IPS-NIHi7 (cell line): ENCODE measurements around the gene PNPT1.
A peak's percentile ranks its signal among the peaks of the same experiment; 100 is the strongest.

Experiments
- DNase-seq: peaks from one replicate; pipeline ENCODE4 v3.0.0; 2012; ENCODE audit warnings: mixed read lengths; ENCODE audit errors: extremely low spot score

The PNPT1 gene

DNA sequence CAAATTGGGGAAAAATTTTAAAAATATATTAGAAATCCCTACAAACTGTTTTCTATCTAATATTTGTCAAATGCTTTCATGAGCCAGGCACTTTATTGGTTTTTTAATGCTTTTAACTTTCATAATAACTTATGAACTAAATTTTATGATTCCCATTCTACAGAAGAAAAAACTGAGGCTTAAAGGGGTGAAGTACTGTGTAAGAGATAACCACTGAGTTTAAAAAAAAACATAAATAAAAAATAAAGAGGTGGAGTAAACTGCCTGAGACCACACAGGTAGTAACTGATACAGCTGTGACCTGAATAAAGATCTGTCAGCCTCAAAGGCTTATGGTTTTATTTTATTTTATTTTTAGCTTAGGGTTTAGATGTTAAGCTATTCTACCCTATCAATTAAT lies 24.7 kb downstream of the PNPT1 start:
- DNase-seq: no peak

DNA sequence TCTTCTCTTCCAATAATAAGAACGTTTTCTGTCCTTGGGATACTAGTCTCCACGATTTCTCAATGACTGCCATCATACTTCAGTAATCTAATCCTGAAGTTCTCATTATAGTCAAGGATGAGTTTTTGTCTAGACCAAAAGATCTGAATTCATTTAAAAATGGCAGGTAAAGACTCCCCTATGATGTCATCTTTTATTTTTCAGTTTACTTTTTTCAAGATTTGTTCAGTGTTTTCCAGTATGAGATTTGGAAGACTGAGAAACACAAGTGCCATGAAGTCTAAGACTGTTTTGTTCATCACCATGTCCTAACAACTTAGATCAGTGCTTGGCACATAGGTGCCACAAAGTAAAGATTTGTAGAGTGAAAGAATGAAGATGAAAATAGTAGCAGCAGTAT lies 40.4 kb downstream of the PNPT1 start:
- DNase-seq: no peak

DNA sequence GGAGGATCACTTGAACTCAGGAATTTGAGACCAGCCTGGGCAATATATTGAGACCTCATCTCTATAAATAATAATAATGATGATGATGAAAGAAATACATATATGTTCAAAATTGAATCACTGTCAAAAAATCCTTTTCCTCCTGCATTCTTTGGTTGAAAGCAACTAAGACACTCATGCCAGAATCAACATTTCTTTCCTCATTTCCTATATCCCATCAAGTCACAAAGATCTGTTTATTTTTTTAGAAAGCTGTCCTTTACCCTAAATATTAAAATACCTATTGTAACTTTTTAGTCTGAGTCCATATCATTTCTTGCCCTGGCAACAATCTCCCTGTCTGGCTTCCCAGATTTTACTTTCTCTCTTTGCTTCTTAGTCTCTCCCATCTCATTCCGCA lies 44.4 kb downstream of the PNPT1 start:
- DNase-seq: no peak

DNA sequence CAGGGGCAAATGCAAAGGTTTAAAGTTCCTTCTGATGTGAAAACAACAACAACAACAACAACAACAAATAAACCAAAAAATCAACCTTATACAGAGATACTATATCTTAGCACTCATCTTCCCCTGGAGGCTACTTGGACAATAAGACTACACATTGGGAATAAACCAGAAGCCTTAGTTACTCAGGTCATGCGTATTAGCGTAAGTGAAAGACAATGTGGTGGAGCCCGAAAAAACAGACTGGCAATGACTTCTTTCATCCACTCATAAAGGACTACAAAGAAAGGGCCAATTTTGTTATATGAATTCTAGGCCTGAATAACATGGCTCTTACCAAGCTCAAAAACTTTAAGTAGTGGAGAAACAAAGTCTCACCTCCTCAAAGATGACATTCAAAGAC lies 56.8 kb downstream of the PNPT1 start:
- no peak for DNase-seq

DNA sequence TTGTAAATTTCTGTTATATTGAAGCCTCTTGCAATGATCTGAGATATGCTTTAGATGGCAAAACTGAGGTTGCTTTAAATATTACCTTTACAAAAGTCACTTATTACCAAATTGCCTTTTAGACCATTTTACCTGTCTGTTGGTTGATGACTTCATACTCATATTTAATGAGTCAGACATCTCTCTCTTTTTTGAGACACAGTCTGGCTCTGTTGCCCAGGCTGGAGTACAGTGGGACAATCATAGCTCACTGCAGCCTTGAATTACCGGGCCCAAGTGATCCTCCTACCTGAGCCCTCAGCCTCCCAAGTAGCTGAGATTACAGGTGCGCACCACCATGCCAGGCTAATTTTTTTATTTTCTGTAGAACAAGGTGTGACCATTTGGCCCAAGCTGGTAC lies 64.7 kb downstream of the PNPT1 start:
- no peak for DNase-seq

DNA sequence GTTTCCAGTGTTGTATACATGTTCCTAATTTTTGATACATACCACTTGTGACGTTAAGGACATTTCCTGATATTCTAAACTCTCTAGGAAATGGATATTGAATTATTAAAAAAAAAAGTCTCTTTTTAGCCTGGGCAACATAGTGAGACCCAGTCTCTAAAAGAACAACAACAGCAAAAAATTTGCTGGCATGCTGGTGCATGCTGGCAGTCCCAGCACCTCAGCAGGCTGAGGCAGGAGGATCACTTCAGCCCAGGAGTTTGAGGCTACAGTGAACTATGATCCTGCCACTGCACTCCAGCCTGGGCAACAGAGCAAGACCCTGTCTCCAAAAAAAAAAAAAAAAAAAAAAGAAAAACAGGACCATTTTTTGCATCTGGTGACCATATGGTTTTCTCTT lies 65.7 kb downstream of the PNPT1 start:
- DNase-seq: no peak

DNA sequence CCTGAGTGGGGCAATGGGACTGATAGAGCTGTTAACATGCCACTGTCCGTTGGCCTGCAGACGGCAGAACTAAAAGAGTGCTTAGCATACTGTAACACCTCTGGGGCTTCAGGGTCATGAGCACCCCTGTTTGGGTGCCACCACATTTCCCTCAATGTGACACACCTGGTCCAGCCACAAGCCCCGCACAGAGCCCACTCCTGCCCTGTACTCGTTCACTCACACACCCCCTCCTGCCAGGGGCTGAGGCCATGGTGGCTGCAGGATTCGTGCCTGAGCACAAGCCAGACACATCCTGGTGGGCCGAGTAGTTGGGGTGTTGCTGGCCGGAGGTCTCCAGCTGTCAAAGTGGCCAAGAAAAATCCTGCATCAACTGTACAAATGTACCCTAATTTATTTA lies 71.8 kb downstream of the PNPT1 start:
- DNase-seq: no peak

DNA sequence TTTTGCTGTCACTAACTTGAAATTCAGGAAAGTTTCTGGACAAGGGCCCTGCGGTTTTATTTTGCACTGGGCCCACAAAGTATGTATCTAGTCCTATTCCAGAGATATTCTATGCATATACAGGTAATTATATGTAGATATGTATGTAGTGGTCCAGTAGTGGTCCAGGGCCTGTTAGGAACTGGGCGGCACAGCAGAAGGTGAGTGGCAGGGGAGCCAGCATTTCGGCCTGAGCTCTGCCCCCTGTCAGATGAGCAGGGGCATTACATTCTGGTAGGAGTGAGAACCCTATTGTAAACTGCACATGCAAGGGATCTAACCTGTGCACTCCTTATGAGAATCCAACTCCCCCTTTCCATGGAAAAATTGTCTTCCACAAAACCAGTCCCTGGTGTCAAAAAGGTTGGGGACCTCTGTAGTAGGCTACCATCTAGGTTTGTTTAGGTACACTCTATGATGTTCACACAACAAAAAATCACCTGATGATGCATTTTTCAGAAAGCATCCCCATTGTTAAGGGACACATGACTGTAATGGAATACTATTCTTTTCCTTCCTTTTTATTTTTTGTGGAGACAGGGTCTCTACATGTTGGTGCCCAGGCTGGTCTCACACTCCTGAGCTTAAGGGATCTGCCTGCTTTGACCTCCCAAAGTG lies 73.4 kb downstream of the PNPT1 start:
- DNase-seq: peak; percentile 19

DNA sequence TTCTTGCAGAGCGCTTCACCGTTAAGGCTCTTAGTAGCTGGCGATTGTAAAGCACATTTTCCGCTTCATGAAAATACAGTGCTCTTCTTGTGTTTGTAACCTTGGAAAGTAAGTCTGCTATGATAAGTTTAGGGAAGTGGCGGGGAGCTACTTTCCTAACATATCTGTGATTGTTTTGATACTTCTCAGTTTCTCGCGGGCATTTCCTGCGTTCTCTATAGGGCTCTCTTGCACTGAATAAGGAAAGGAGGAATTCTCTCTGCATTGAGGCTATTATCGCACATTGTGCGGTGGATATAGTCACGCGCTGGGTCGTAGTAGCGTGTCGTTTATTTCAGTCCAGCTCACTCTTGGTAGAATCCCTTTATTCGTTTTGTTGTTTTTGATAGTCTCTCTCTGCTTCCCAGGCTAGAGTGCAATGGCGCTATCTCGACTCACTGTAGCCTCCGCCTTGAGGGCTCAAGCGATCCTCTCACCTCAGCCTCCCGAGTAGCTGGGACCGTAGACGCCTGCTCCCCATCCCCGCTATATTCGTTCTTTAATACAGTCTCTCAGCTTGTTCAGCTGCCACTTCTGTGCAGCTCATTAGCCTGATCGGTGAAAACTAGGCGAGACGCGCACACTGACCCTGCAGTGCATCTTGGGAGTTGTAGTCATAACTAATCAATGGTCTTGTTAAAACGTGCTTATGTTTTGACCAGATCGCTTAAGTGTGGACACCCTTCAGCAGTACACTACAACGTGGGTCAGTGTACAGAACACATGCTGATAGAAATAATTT lies 75.2 kb downstream of the PNPT1 start:
- peak; percentile 51 for DNase-seq

DNA sequence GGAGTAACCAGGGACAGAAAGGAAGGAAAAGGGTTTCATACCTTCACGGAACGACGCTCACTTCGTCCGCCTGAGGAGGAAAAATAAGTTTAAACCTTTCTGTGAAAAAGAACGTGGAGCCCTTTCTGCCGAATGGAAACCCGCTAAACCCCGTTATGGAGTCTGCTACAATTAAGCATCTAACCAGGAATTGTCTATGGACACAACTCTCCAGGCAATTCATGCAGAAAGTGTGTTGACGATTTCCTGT lies 75.7 kb downstream of the PNPT1 start:
- DNase-seq: no peak

DNA sequence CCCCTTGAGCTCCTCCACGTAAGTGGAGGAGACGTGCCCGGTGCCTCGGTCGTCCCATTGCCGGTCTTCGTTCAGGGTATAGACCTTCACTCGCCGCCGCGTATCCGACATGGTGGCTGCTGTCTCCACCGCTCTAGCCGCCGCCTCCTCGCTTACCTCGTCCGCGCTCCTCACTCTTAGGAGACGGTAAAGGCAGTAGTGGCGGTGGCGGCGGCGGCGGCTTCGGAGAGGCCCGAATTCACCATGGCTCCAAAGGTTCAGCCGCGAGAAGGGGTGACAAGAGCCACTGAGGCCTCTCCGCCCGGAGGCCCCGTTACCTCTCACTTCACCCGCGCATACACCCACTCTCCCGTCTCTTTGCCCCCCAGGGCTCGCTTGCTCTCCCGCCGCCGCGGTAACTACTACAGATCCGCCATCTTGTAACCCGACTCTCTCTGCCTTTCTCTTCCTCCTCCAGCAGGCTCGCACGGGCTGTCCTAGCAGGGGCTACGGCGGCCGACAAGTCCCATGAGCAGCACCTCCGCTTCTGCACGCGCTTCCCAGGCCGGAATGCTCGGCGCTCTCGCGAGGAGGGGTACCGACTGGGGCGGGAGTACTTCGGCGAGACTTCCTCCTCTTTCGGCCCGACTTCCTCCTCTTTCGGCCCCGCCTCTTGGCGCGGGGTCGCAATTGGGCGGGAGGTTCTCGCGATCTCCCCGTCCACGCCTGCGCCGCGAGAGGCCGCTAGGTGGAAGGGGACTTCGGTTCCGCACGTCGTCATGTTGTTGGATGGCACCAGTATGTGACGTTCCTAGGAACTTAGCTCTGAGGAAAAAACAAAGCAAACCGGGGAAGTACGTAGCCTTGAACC lies 76.2 kb downstream of the PNPT1 start, which contains the start of gene PPP4R3B:
Gene PPP4R3B, minus strand, starts transcription at position 448 of the 850 bp plus-strand sequence. Its CDS starts 337 bp downstream, at position 111.
- peak; percentile 98 for DNase-seq

DNA sequence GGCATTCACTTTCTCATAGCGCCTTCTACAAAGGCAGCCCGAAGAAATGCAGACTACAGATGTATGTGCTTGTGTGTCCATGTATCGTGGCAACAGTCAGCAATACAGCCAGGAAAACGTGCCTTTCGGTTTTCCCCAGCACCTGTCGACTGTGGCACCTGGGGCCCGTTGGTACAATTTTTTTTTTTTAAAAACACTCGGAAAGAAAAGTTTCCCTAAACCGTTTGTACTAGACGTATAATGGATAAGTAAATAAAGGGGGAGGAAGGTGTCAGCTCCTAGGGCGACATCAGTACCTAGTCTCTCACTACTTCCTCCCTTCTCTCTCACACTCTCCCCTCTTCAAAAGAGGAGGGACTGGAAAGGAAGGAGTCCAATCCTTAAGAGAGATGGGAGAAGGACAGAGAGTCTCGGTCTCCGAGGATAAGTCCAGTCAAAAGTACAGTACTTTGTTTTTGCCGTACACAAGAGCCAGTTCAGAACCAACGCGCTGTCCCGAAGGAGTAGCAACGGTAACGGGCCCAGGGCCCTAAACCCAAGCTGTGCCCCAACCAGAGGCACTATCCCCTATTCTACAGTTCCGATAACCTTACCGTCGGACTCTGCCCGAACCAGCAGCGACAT lies 77.0 kb downstream of the PNPT1 start:
- DNase-seq: peak; percentile 30

DNA sequence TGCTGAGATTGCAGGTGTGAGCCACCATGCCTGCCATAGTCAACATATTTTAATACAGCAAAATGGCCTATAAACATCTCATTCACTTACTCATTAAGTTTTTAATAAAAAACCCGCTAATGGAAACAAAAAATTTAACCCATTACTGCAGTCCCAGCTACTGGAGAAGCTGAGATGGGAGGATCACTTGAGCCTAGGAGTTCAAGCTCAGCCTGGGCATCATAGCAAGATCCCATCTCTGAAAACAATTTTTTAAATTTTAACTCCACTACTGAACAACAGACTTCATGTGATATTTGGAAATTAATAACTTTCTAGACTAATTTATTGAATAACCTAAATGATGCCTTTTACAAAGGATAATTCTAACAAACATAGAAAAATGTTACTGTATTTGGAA lies 81.6 kb downstream of the PNPT1 start:
- no peak for DNase-seq

DNA sequence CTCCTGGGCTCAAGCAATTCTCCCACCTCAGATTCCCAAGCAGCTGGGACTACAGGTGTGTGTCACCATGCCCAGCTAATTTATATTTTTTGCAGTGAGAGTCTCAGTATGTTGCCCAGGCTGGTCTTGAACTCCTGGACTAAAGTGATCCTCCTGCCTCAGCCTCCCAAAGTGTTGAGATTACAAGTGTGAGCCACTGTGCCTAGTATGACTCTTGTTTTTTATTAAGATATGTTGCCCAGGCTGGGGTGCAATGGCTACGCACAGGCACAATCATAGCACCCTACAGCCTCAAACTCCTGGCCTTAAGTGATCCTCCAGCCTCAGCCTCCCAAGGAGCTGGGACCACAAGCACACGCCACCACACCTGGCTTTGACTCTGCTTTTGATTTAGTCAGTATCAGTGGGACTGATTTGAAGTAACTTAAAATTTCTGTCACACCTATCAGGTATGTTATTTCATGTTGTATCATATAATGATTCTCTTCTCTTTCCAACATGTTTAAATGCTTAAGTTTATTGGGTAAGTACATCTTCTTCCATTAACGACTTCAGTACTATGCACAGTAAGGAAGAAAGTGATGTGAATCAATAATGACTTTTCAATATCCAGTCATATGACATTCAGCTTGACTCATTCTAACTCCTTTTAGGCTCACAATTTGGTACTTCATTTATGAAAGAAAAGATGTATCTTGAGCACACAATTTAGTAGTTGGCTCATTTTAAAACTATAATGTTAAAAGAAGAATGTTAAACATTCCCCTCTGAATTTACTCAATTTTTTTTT lies 82.5 kb downstream of the PNPT1 start:
- DNase-seq: no peak

DNA sequence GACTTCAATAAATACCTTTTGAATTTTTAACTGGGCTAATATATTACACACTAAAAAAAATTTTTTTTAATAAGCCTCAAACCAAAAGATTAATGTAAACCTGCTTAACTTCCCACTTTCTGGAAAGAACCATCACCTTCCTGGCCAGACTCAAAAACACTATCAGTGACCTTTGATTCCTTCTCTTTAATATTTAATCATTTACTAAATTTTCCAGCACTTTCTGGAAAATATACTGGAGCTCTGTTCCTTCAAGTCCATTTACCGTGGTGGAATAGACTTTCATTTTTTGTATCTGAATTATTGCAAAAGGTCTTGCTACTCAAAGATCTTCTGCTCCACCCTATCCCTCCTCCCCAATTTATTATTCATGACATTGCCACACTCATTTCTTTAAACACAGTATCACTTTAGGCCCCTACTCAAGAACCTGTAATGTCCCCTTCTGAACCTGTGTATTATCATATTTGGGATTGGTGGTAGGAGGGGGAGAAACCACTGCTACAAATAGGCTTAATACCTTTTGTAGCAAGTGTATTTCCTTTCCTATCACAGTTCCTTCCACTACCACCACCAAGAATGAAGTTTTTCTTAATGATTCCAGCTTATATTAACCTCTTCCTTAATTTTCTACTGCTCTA lies 83.6 kb downstream of the PNPT1 start:
- no peak for DNase-seq

DNA sequence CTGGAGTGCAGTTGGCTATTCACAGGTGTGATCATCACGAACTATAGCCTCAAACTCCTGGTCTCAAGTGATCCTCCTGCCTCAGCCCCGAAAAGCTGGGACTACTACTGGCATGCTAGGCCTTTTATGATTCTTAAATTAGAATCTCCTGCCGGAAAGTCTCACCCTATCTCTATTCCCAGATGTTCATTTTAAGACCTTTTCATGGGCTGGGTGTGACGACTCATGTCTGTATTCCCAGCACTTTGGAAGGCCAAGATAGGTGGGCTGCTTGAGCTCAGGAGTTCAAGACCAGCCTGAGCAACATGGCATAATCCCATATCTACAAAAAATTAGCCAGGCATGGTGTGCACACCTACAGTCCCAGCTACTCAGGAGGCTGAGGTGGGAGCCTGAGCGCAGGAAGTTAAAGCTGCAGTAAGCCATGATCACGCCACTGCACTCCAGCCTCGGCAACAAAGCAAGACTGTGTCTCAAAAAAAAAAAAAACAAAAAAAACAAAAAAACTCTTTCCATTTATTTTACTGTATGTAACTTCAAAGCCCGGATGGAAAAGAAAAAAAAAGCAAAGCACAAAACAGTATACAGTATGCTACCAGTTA lies 84.3 kb downstream of the PNPT1 start:
- DNase-seq: no peak

DNA sequence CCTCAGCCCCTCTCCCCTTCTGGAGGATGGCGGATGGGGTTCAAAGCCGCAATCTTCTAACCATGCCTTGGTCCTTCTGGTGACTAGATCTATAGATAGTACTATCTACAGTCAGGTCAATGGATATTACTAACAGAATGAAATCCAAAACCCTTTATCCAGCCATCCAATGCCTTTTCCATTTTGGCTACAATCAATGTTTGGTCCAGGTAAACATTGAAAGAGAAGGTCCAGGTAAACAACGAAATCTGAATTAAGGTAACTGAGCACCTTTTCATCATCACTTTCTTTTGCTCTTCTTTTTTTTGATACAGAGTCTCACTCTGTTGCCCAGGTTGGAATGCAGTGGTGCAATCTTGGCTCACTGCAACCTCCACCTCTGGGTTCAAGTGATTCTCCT lies 85.9 kb downstream of the PNPT1 start:
- no peak for DNase-seq

DNA sequence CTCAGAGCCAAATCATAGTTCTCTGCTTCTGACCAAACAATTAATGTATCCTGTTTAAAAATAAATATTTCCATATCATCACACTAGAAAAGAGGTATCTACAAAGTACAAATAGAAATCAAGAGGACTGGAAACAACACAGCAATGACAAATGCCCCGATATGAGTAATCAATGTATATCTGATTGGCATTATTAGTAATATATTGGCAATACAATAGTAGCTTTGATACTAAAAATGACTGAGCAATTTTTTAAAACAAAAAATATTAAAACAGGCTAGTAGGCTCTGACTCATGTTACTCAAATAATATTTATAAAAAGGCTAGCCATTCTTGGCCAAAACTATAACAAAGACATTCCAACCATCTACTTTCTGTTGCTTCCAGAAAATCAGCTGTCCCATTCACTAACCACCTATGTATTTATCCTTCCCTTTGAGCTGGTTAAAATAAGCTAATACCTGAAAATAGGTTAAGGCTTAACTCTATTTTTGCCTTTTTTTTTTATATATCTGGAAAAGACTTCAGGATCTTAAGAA lies 89.5 kb downstream of the PNPT1 start:
- DNase-seq: no peak

DNA sequence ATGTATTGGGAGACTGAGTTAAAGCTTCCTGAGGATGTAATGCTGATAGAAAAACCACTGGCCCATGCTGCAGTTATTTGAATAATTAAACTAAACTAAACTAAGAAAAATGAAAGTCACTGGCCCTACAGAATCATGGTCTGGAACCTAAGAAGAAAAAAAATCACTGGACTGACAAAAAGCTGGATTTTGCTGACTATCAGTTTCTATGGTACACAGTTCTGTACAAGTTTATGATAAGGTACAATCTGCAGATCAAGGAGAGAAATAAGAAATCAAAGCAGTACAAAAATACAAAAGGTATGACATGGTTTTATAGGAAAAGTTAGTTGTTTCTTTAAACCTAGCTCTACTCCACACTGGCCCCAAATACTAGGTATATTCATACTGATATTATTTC lies 91.8 kb downstream of the PNPT1 start:
- no peak for DNase-seq

DNA sequence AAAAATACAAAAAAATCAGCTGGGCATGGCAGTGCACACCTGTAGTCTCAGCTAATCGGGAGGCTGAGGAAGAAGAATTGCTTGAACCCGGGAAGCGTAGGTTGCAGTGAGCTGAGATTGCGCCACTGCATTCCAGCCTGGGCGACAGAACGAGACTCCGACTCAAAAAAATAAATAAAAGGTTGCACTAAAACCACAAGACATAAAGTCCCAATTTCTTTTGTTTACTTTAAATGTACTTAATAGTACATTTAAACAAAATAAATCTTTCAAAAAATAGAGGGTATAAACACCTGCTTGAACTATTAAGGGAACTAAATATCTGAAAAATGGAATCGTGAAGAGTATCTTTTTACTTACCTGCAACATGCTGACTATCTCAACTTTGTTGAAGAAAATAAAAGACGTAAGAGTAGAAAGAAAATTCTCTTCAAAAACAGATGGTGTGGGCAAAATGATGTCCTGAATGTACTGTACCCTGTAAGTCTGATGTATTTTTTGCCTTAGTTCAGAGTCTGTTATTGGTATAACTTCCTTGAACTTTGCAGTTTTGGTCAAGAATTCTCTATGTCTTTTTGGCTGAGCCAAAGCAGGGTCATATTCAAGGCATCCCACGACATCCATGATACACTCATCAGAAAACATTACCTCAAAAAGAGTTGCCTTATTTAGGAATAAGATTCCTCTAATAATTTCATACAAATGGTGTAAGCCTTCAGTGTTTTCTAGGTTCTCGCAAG lies 95.4 kb downstream of the PNPT1 start:
- no peak for DNase-seq
